Thoracic aorta (tissue), 2 donors: ENCODE results near the gene CDC14B. TPM values are rescaled to one million over a fixed set of nuclear protein-coding genes. Genes with fewer than 3 reads are reported as not detected.
A peak's percentile ranks its signal among the peaks of the same experiment; 100 is the strongest.

Experiments used
- ATAC-seq: fragments of 150-250 bp; one replicate; pipeline ENCODE4 v1.8.0; 2017; ENCODE audit warnings: low read depth; ENCODE audit not compliant: insufficient number of reproducible peaks, low FRiP score
- DNase-seq: peaks from one replicate; pipeline ENCODE4 v3.0.0-alpha.2; 2020; ENCODE audit warnings: low spot score
- H3K27ac ChIP-seq, 2 donors: fragments of 200-600 bp; sonication (generic); 1 replicate in 1 of 2; 2 replicates in 1 of 2; pipeline ENCODE4 v1.5.1; 2016; ENCODE audit warnings: mild to moderate bottlenecking in 2 of 2, moderate library complexity in 2 of 2
- H3K27me3 ChIP-seq: fragments of 200-600 bp; sonication (generic); replicated peaks from 2 replicates; pipeline ENCODE4 v1.6.0; 2016; ENCODE audit warnings: mild to moderate bottlenecking; ENCODE audit not compliant: insufficient read depth
- H3K36me3 ChIP-seq: fragments of 200-600 bp; sonication (generic); one replicate; pipeline ENCODE4 v1.5.1; 2016
- H3K4me1 ChIP-seq, 2 donors: fragments of 200-600 bp; sonication (generic); 1 replicate in 1 of 2; 2 replicates in 1 of 2; pipeline versions ENCODE4 v1.5.1 to v1.6.0; 2016; ENCODE audit warnings: low read depth in 2 of 2, mild to moderate bottlenecking in 1 of 2; ENCODE audit not compliant: control insufficient read depth in 1 of 2
- H3K4me3 ChIP-seq: fragments of 200-600 bp; sonication (generic); 2 replicates; pipeline ENCODE4 v1.5.1; 2016; ENCODE audit warnings: mild to moderate bottlenecking
- H3K9me3 ChIP-seq: fragments of 200-600 bp; sonication (generic); 2 replicates; pipeline ENCODE4 v1.5.1; 2016
- CTCF ChIP-seq: fragments of 200-600 bp; sonication (generic); IDR thresholded peaks from one replicate; pipeline ENCODE4 v1.5.1; 2019; ENCODE audit warnings: antibody characterized with exemption
- total RNA-seq, 2 donors: library from RNA; depleted of rRNA; stranded (reverse); fragments of >200 nt; gene quantifications; one replicate each; pipeline versions ENCODE4 v1.1.0 to v1.2.3, GENCODE V29; 2016

CDC14B gene
- total RNA-seq, 2 donors from 2014 or later, result 25.7 to 39.5 TPM

- H3K9me3 ChIP-seq, result no peaks in the 10 kb centered on the region
- no peak overlapping the region for H3K4me3 ChIP-seq
- peaks cover 12 to 50% of the 10 kb centered on the region in 2 donors for H3K4me1 ChIP-seq
- ATAC-seq, result no peak
- TF ChIP-seq CTCF, result no peak
- no peaks in the 10 kb centered on the region for H3K27me3 ChIP-seq
- H3K27ac ChIP-seq, result peak overlapping the region; percentile 73 to 76
- H3K36me3 ChIP-seq, result no peaks in the 10 kb centered on the region
- no peak for DNase-seq
Observed at GRCh38 chr9:96524764-96525163, 94.9 kb downstream of the CDC14B start.

- ATAC-seq, result no peak
- no peaks in the 10 kb centered on the region for H3K36me3 ChIP-seq
- H3K9me3 ChIP-seq, result no peaks in the 10 kb centered on the region
- no peak for TF ChIP-seq CTCF
- peaks cover 13 to 57% of the 10 kb centered on the region in 2 donors for H3K4me1 ChIP-seq
- H3K27ac ChIP-seq, result peak overlapping the region; percentile 73 to 76
- peak overlapping the region; percentile 42 for H3K4me3 ChIP-seq
- DNase-seq, result no peak
- no peaks in the 10 kb centered on the region for H3K27me3 ChIP-seq
Observed at GRCh38 chr9:96524045-96524444, 95.6 kb downstream of the CDC14B start.

GRCh38 chr9:96523374-96523773, 96.3 kb downstream of the CDC14B start:
- Histone ChIP-seq H3K36me3 (no peaks in the 10 kb centered on the region), H3K27ac (peak overlapping the region; percentile 73 to 76), H3K4me3 (peak overlapping the region; percentile 42), H3K27me3 (no peaks in the 10 kb centered on the region), H3K9me3 (no peaks in the 10 kb centered on the region), H3K4me1 (peaks cover 13 to 57% of the 10 kb centered on the region in 2 donors)
- no peak for TF ChIP-seq CTCF
- ATAC-seq, result peak; percentile 85
- DNase-seq, result peak; percentile 60

- Histone ChIP-seq H3K4me3 (peak overlapping the region; percentile 42), H3K9me3 (no peaks in the 10 kb centered on the region), H3K27ac (peak overlapping the region; percentile 73 to 76), H3K36me3 (no peaks in the 10 kb centered on the region), H3K4me1 (peaks cover 13 to 57% of the 10 kb centered on the region in 2 donors), H3K27me3 (no peaks in the 10 kb centered on the region)
- DNase-seq (no peak), ATAC-seq (no peak)
- no peak for TF ChIP-seq CTCF
Observed at GRCh38 chr9:96522366-96522765, 97.3 kb downstream of the CDC14B start.

- no peaks in the 10 kb centered on the region for H3K36me3 ChIP-seq
- H3K4me1 ChIP-seq, result peaks cover 24 to 70% of the 10 kb centered on the region in 2 donors
- no peaks in the 10 kb centered on the region for H3K9me3 ChIP-seq
- H3K4me3 ChIP-seq, result peak overlapping the region; percentile 22
- ATAC-seq (no peak), DNase-seq (no peak)
- no peaks in the 10 kb centered on the region for H3K27me3 ChIP-seq
- peak overlapping the region; percentile 46 to 73 for H3K27ac ChIP-seq
- no peak for TF ChIP-seq CTCF
Observed at GRCh38 chr9:96519787-96520186, 99.9 kb downstream of the CDC14B start.
